H9 (cell line): Measurements from ENCODE around the gene NHSL2. TPM values are rescaled to one million over a fixed set of nuclear protein-coding genes. Genes with fewer than 3 reads are reported as not detected.

Source experiments
- DNase-seq: peaks from one replicate; pipeline ENCODE4 v3.0.0-alpha.2; 2017
- H2AFZ ChIP-seq: one replicate; pipeline ENCODE4 v1.6.1; 2013; ENCODE audit warnings: mild to moderate bottlenecking, low read length, control low read depth, moderate library complexity
- H2AK5ac ChIP-seq: 2 replicates; pipeline ENCODE4 v1.6.1; 2013; ENCODE audit warnings: low read length, control low read depth, mixed read lengths; ENCODE audit not compliant: insufficient read length
- H2BK120ac ChIP-seq: one replicate; pipeline ENCODE4 v1.6.1; 2013; ENCODE audit warnings: low read depth, mild to moderate bottlenecking, low read length, control low read depth, inconsistent platforms; ENCODE audit not compliant: poor library complexity, severe bottlenecking
- H2BK12ac ChIP-seq: 2 replicates; pipeline ENCODE4 v1.6.1; 2013; ENCODE audit warnings: low read length, control low read depth, mixed read lengths, low read depth; ENCODE audit not compliant: insufficient read length
- H2BK15ac ChIP-seq: 2 replicates; pipeline ENCODE4 v1.6.1; 2013; ENCODE audit warnings: low read depth, low read length, control low read depth
- H2BK20ac ChIP-seq: one replicate; pipeline ENCODE4 v1.6.1; 2013; ENCODE audit warnings: low read depth, mild to moderate bottlenecking, low read length, control low read depth, inconsistent platforms; ENCODE audit not compliant: poor library complexity, severe bottlenecking
- H2BK5ac ChIP-seq: 2 replicates; pipeline ENCODE4 v1.6.1; 2013; ENCODE audit warnings: low read length, control low read depth, mixed read lengths; ENCODE audit not compliant: insufficient read length
- H3K14ac ChIP-seq: 2 replicates; pipeline ENCODE4 v1.6.1; 2013; ENCODE audit warnings: low read length, control low read depth; ENCODE audit not compliant: insufficient read depth
- H3K18ac ChIP-seq: 2 replicates; pipeline ENCODE4 v1.6.1; 2013; ENCODE audit warnings: low read depth, mild to moderate bottlenecking, mixed read lengths, low read length, control low read depth; ENCODE audit not compliant: insufficient read length
- H3K23ac ChIP-seq: 2 replicates; pipeline ENCODE4 v1.6.1; 2013; ENCODE audit warnings: low read length, control low read depth, mixed read lengths, low read depth; ENCODE audit not compliant: insufficient read length
- H3K23me2 ChIP-seq: 2 replicates; pipeline ENCODE4 v1.6.1; 2013; ENCODE audit warnings: low read depth, mild to moderate bottlenecking, mixed read lengths, low read length, control low read depth; ENCODE audit not compliant: insufficient read length, poor library complexity, severe bottlenecking
- H3K27ac ChIP-seq: 2 replicates; pipeline ENCODE4 v1.5.1; 2013; ENCODE audit warnings: low read length, control low read depth, mixed read lengths, low read depth; ENCODE audit not compliant: insufficient read length
- H3K27me3 ChIP-seq: 2 replicates; pipeline ENCODE4 v1.6.1; 2013; ENCODE audit warnings: low read length, control low read depth, inconsistent platforms; ENCODE audit not compliant: insufficient read depth
- H3K4ac ChIP-seq: 2 replicates; pipeline ENCODE4 v1.6.1; 2013; ENCODE audit warnings: low read depth, mild to moderate bottlenecking, control low read depth, inconsistent platforms, low read length, moderate library complexity
- H3K4me1 ChIP-seq: 2 replicates; pipeline ENCODE4 v1.6.1; 2013; ENCODE audit warnings: low read length, control low read depth, inconsistent platforms; ENCODE audit not compliant: insufficient read depth
- H3K4me2 ChIP-seq: 2 replicates; pipeline ENCODE4 v1.6.1; 2013; ENCODE audit warnings: low read length, control low read depth, mixed read lengths; ENCODE audit not compliant: insufficient read length, insufficient read depth
- H3K56ac ChIP-seq: 2 replicates; pipeline ENCODE4 v1.6.1; 2013; ENCODE audit warnings: low read depth, mild to moderate bottlenecking, mixed read lengths, low read length, control low read depth; ENCODE audit not compliant: insufficient read length
- H3K79me1 ChIP-seq: 2 replicates; pipeline ENCODE4 v1.6.1; 2013; ENCODE audit warnings: low read depth, mild to moderate bottlenecking, moderate library complexity, low read length, control low read depth, inconsistent platforms; ENCODE audit not compliant: insufficient read depth, poor library complexity, severe bottlenecking
- H3K79me2 ChIP-seq: 2 replicates; pipeline ENCODE4 v1.6.1; 2013; ENCODE audit warnings: low read length, control low read depth, inconsistent platforms; ENCODE audit not compliant: insufficient read depth
- H3K9ac ChIP-seq: 2 replicates; pipeline ENCODE4 v1.6.1; 2013; ENCODE audit warnings: low read length, control low read depth, mixed read lengths; ENCODE audit not compliant: insufficient read length; ENCODE audit errors: extremely low read depth
- H3K9me3 ChIP-seq: one replicate; pipeline ENCODE4 v1.6.1; 2013; ENCODE audit warnings: low read depth, low read length, inconsistent platforms; ENCODE audit not compliant: control insufficient read depth
- H3T11ph ChIP-seq: one replicate; pipeline ENCODE4 v1.6.1; 2013; ENCODE audit warnings: mild to moderate bottlenecking, low read length, control low read depth, inconsistent platforms
- H4K20me1 ChIP-seq: one replicate; pipeline ENCODE4 v1.6.1; 2013; ENCODE audit not compliant: control insufficient read depth, insufficient read length, insufficient read depth
- H4K5ac ChIP-seq: 2 replicates; pipeline ENCODE4 v1.6.1; 2013; ENCODE audit warnings: low read depth, mild to moderate bottlenecking, mixed read lengths, low read length, control low read depth; ENCODE audit not compliant: insufficient read length
- H4K8ac ChIP-seq: replicated peaks from 2 replicates; pipeline ENCODE4 v1.6.1; 2013; ENCODE audit warnings: low read length, control low read depth, mixed read lengths, low read depth; ENCODE audit not compliant: insufficient read length
- H4K91ac ChIP-seq: 2 replicates; pipeline ENCODE4 v1.6.1; 2013; ENCODE audit warnings: low read depth, mild to moderate bottlenecking, moderate library complexity, mixed read lengths, low read length, control low read depth; ENCODE audit not compliant: insufficient read length
- H3K27ac Mint-ChIP-seq, 3 experiments: 2 replicates in 2 of 3; 3 replicates in 1 of 3; pipeline ENCODE4 v1.8.0; 2020 to 2021; ENCODE audit warnings: mixed read lengths in 3 of 3, mild to moderate bottlenecking in 1 of 3, moderate library complexity in 1 of 3
- H3K27me3 Mint-ChIP-seq: 2 replicates; pipeline ENCODE4 v1.8.0; 2021; ENCODE audit warnings: low read depth, mild to moderate bottlenecking, moderate library complexity, mixed read lengths
- H3K36me3 Mint-ChIP-seq, 3 experiments: 2 replicates in 2 of 3; 3 replicates in 1 of 3; pipeline ENCODE4 v1.8.0; 2020 to 2021; ENCODE audit warnings: low read depth in 3 of 3, mixed read lengths in 3 of 3; ENCODE audit not compliant: insufficient read depth in 1 of 3
- H3K4me1 Mint-ChIP-seq, 2 experiments: 2 replicates each; pipeline ENCODE4 v1.8.0; 2020; ENCODE audit warnings: mixed read lengths in 2 of 2
- H3K4me3 Mint-ChIP-seq, 2 experiments: 2 replicates in 1 of 2; 3 replicates in 1 of 2; pipeline ENCODE4 v1.8.0; 2020 to 2021; ENCODE audit warnings: mild to moderate bottlenecking in 2 of 2, mixed read lengths in 2 of 2, moderate library complexity in 1 of 2
- H3K9me3 Mint-ChIP-seq, 2 experiments: 2 replicates in 1 of 2; 3 replicates in 1 of 2; pipeline ENCODE4 v1.8.0; 2020; ENCODE audit warnings: mild to moderate bottlenecking in 2 of 2, mixed read lengths in 2 of 2, moderate library complexity in 1 of 2
- CTCF ChIP-seq: fragments of 200-600 bp; sonication (generic); conservative IDR thresholded peaks from 3 replicates; pipeline ENCODE4 v1.8.0; 2021; ENCODE audit warnings: antibody characterized with exemption, mild to moderate bottlenecking
- WGBS: extraction: QIAGEN DNeasy Blood & Tissue Kit; methylation state at CpG from one replicate; pipeline ENCODE4 v1.1.7; 2013; ENCODE audit warnings: missing lambda C conversion rate, low lambda C conversion rate, mixed read lengths; ENCODE audit not compliant: insufficient read length; ENCODE audit errors: extremely low coverage; 5-methylcytosine and 5-hydroxymethylcytosine counted together
- total RNA-seq: library from RNA; stranded (reverse); gene quantifications from 2 replicates; pipeline ENCODE4 v1.2.1, GENCODE V29; 2021

Gene NHSL2
- total RNA-seq, 1 experiment from 2014 or later: 6.4 TPM

- H3K9ac ChIP-seq: no peak overlapping the region
- DNase-seq: no peak
- H4K8ac ChIP-seq: no peak overlapping the region
- H3K23ac ChIP-seq: no peak overlapping the region
- no peaks in the 10 kb centered on the region for H3K4me1 ChIP-seq
- Mint-ChIP-seq H3K27me3 (no peaks in the 10 kb centered on the region; the same call in 1 of the 2 replicates), H3K4me3 (no peak overlapping the region), H3K9me3 (peaks cover 51 to 64% of the 10 kb centered on the region in 2 experiments), H3K4me1 (peaks cover 16 to 17% of the 10 kb centered on the region in 2 experiments), H3K36me3 (peaks cover 4 to 5% (median 4%) of the 10 kb centered on the region in 3 experiments; a peak in 6 of 7 replicates), H3K27ac (no peak overlapping the region)
- H3K27ac ChIP-seq: no peak overlapping the region
- peaks cover 31% of the 10 kb centered on the region for H3K9me3 ChIP-seq
- no peaks in the 10 kb centered on the region for H4K20me1 ChIP-seq
- H3T11ph ChIP-seq: no peak overlapping the region
- H2BK15ac ChIP-seq: no peak overlapping the region
- H3K27me3 ChIP-seq: no peaks in the 10 kb centered on the region
- no peak overlapping the region for H3K18ac ChIP-seq
- H3K4me2 ChIP-seq: no peak overlapping the region
- H3K4ac ChIP-seq: no peak overlapping the region
- no peak overlapping the region for H2BK20ac ChIP-seq
- no CpG with 5 or more reads among the region's 3 CpGs for WGBS
- H3K79me2 ChIP-seq: no peaks in the 10 kb centered on the region
- H4K91ac ChIP-seq: no peak overlapping the region
- H2BK12ac ChIP-seq: no peak overlapping the region
- no peak overlapping the region for H3K56ac ChIP-seq
- no peaks in the 10 kb centered on the region for H3K79me1 ChIP-seq
- H4K5ac ChIP-seq: no peak overlapping the region
- no peak overlapping the region for H2BK120ac ChIP-seq
- no peak overlapping the region for H2AFZ ChIP-seq
- no peaks in the 10 kb centered on the region for H3K23me2 ChIP-seq
- H2AK5ac ChIP-seq: no peak overlapping the region
- no peak for TF ChIP-seq CTCF
- no peak overlapping the region for H3K14ac ChIP-seq
- H2BK5ac ChIP-seq: no peak overlapping the region
Observed at GRCh38 chrX:71978164-71978563, 67.5 kb downstream of the NHSL2 start.
